ENCODE measurements around the gene CMTM1.

The CMTM1 gene

DNA sequence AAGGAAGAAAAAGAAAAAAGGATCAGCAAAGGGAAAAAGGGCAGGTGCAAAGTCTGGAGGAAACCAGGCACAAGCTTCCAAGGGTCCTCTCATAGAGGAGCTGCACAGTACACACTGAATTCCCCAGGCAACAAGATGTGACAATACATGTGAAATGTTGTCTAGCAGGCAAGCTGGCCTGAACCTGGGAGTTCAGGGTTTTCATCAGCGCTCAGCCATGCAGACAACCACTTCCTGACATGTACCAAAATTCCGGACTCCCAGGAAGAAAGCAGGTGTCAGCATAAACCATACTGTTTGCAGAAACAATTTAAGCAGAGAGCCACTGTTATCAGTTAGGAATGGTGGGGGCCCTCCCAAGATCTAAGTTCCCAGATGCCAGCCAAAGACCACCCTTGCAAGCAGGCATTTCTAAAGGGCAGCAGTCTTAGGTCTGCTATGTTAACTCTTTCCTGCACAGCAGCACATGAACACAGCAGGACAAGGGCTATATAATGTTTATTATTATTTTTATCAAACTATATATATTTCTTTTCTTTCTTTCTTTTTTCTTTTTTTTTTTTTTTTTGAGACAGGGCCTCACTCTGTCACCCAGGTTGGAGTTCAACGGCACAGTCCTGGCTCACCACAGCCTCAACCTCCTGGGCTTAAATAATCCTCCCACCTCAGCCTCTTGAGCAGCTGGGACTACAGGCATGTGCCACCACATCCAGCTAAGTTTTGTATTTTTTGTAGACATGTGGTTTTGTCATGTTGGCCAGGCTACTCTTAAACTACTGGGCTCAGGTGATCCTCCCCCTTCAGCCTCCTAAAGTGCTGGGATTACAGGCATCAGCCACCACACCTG, 26.4 kb upstream of the CMTM1 start:
- no peak for DNase-seq

DNA sequence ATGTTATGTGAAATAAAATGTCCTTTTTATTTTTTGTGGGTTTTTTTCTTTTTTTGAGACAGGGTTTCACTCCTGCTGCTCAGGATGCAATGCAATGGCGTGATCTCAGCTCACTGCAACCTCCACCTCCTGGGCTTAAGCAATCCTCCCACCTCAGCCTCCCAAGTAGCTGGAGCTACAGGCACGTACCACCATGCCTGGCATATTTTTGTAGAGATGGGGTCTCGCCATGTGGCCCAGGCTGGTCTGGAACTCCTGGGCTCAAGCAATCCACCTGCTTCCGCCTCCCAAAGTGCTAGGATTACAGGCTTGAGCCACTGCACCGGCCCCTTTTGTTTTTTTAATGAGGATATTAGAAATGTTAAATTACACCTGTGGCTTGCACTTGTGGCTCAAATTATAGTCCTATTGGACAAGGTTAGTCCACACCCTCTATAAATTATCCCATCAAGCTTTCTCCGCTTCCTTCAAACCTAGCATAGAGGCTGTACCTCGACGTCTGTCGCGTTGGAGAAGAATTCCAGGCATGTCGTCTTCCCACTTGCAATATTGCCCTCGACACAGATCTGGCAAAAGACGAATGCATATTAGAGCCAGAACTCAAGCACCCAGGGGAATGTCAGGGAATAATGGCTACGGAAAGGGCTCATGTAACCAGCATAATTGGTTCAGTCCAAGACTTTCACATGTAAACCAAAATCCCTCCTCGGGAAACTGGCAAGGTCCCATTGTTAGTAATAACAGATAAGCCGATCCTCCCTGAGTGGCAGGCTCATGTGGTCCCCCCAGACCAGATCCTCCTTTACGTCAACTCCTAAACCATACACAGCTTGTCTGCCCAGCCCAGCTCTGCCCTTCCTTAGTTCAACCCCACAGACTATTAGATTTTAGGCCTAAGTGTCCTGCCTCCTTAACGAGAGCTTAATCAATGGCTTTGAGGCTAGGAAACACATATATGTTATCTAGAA, 24.6 kb upstream of the CMTM1 start:
- DNase-seq, result no peak

DNA sequence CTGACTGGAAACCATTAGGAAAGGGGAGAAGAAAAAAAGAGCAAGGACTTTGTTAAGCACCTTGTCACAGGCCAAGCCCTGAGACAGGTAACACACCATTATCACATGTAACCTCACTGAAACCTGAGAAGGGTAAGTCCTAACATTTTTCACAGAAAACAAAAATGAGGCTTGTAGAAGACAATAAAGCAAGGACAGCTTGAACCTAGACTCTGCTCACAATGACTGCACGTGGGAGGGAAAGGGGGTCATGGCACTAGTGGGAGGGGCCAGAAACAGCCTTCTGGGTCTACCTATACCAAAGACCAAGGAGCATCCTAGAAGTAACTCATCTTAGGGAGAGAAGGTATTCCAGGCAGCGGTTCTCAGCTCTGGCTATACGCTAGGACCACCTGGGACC, 23.8 kb upstream of the CMTM1 start:
- DNase-seq, result no peak

DNA sequence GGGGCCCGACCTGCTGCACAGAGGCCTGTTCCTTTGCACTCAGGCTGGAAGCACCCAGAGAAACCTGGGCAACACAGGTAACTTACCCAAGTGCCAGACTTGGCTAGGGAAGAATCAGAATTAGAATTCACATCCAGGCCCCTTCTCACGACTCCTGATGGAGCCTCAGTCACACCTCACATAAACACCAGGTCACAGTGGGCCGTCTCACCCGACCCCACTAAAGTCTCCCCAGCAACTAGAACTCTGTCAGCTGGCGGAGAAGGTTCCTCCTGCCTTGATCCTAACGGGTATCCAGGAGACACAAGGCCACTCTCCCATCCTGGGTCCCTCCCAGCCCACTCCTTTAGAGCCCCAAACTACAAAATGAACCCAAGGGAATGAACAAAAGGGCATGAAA, 22.7 kb upstream of the CMTM1 start:
- no peak for DNase-seq

DNA sequence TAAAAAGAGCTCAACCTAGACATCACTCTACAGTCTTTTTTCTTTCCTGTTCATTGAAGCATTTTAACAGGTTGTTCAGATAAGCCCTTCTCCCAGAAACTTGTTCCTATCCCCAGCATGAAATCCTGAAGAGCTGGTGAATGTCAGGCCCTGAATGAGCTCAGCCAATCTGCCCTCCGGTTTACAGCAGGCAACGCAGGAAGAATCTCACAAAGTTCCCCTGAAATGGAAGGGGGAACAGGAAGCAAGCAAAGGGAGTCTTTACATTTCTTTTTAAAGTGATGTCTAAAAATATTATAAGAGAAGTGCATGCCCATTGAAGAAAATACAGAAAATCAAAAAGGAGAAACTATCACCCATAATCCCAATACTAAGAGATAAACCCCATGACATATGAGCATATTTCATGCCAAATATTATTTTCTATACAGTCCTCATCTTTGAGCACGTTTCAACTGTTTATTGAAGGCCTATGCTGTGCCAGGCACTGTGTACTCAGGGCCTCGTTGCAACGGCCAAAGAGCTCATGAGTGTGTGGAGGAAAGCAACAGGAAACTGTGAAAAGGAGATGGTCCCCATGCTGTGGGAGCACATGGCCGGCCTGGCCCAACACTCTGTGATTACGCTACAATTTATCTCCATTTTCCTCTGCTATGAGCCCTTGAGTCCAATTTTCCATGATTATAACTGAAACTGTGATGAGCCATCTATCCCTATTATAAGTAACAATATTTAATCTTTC, 22.1 kb upstream of the CMTM1 start:
- DNase-seq, result no peak

DNA sequence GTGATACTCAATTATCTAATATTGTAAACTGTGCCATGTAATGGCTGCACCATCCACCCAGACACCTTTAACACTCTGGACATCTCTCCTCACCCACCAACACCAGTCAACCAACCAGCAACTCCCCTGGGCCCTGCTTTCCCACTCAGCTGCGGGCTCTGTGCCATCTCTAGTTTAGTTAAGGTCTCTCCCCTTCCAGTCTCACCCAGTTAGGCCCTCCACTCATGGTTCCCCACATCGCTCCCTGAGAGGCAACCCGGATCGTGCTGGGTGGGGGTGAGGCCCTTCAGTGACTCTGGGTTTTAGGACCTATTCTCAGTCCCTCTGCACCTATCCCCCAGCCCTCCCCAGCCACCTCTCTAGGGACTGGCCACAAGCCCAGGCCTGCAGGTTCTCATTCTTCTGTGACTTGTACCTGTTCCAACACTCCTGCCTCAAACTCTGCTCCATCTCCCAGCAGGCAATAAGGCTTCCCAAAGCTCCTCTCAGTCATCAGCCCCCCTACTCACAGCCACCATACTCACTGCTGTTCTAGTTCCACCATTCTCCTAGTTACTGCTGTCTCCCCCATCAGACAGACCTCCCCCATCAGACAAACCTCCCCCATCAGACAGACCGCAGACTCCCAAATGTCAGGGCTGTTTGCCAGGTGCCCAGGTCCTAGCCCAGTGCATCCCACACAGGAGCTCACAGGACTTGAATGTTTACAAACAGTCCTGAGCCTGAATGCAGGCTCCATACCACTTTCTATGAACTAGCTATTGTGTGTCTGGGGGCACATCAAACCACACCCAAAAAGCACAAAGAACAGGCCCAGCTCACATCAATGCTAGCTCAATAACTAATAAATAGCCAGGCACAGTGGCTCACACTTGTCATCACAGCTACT, 18.9 kb upstream of the CMTM1 start:
- no peak for DNase-seq

DNA sequence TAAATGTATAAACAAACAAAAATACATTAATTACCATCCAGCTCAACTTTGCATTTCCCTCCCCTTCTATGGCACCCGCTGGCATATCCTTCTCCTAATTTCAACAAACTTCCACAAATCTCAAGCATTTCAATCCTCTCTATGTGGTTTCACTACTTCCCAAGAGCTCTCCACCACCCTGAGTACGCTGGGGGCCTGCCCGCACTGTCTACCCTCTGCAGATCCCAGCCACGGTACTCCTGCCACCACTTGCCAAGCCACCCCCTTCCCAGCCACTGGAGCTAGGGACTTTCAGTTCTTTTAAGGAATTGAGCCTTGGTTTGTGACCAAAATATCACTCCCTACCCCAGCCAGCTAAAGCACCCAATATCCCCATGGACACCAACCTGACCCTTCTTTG, 18.2 kb upstream of the CMTM1 start:
- DNase-seq, result no peak

DNA sequence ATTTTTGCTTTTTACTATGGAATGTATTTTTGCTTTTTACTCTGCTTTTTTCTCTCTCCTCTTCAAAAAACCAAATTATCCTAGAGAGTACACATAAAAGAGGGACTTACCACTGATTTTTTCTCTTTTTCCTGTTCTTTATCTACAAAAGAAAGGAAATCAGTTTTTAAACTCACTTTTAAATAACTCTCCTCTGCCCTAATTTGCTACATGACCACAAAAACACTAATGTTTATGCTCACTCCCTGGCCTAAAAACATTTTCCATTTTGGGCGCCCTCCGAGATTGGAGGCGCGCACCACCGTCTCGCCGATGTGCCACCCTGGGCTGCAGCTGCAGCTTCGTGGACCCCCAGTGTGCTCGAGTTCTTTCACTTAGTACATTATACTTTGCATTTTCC, 17.4 kb upstream of the CMTM1 start:
- no peak for DNase-seq

DNA sequence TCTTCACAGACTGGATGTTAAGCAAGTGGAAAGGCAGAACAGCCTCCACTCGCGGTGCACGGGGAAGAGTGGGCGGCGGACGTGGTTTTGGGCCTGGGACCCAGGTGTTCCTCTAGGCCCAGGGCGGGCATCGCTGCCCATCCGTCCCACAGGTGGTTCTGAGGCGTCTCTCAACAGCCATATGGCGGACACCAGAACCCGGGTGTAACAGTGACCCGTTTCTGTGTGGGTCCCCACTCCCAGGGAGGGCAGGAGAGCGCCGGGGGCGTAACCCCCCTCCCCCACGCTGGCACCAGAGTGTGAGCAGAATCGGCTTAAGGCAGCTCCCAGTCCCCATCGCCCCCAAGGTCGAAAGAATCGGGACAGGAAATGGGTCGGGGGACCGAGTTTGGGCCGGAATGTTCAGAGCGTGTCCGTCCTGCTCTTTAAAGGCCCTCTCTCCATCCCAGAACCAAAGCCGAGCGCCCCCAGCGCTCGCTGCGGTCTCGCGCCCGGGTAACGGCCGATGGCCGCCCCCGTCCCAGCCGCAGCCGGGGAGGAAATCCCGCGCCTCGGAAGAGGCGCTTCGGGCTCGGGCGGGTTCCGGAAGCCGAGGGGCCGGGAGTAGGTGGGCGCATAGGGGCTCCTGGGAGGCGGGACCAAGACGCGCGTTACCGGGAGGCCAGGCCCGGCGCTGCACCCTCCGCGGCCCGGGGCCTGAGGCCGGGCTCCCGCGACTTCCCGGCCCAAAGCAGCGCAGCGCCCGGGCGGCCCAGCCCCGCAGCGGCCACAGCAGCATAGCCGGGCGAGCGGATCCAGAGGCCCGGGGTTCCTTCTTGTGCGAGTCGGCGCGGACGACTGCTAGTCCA, 16.7 kb upstream of the CMTM1 start, which contains the start of gene TK2:
TSS of gene TK2 (minus strand) at position 839 of the 848 bp plus-strand sequence. CDS start at position 778, 61 bp downstream.
- DNase-seq, result peak; percentile 70

DNA sequence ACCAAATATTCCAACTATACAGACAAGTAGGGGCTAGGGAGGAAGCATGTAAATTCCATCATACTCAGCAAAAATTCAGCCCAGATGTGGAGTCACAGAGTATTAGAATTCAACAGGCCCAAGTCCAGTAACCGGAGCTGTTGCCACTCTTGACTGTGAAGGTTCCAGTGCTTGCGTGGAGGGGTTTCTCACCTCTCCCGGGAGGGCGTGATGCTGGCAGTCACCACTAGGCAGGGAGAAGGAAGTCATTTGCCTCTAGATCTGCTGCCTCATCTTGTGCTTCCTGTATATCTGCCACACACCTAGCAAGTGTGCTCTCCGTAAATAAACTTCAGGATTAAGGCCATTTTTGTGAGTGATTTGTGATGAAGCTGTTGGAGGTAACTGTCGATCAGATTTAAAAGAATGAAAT, 14.9 kb upstream of the CMTM1 start:
- DNase-seq, result peak; percentile 28

DNA sequence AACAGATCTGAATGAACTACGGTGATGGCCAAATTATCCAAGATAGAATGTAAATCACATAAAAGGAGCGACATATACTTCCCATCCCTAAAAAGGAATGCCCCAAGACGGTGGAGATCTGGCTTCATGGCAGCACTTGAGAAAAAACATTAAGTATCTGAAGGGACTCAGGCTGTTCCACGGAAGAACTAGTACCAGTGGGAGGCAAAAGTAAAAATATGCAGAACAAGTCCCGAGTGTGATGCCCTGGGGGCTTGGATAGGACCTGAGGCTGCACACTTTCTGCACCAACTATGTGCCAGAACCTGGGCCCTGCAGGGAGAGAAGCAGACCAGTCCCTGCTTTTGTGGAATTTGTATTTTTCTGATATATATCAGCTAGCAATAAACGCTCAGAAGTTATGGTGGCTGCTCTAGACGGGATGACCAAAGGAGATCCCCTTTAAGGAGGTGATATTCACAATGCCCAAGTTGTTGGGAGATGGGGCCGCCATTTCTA, 14.4 kb upstream of the CMTM1 start:
- no peak for DNase-seq

DNA sequence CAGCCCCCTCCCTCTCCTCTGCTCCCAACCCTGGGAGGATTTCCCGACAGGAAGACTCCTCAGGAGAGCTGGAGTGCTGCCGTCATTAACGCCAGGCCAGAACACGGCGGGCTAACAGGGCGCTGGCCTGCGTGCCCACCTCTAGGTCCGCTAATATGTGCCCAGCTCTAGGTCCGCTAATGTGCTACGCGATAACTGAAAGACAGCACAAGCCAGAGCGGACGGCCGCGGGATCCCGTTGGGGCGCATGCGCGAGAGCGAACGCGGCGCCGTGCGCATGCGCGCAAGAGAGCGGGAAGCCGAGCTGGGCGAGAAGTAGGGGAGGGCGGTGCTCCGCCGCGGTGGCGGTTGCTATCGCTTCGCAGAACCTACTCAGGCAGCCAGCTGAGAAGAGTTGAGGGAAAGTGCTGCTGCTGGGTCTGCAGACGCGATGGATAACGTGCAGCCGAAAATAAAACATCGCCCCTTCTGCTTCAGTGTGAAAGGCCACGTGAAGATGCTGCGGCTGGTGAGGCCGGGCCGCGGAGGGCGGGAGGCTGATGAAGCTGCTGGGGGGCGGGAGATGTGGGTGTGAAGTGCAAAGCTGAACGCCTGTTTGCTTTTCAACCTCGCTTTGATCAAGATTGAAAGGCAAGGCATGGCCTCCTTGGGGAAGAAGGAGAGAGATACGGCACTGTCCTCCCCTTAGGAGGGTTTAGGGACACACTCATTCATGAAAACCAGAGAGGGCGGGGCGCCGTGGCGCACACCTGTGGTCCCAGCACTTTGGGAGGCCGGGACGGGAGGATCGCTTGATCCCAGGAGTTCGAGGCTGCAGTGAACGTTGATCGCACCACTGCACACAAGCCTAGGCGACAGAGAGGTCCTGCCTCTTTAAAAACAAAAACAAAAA, 13.7 kb upstream of the CMTM1 start, which contains the start of gene CKLF:
TSS of gene CKLF (plus strand) at position 291 of the 892 bp plus-strand sequence. CDS start at position 431, 140 bp downstream.
- peak; percentile 88 for DNase-seq

DNA sequence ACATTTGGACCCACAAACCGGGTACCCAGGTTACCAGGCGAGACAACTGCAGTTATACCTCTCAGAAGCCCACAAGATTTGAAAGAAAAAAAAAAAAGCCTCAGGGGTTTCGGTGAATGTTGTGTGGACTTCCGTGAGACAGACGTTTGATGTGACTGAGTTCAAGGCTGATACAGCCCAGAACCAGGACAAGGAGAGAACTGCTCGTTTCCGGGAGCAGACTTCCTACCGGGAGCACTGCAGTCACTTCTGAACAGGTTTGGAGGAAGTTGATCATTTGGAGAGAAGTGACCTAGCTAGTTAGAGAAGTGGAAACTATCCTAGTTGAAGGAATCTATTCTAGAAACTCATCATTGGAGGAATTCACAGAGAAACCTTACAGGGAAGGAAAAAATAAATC, 13.0 kb upstream of the CMTM1 start:
- DNase-seq, result no peak

DNA sequence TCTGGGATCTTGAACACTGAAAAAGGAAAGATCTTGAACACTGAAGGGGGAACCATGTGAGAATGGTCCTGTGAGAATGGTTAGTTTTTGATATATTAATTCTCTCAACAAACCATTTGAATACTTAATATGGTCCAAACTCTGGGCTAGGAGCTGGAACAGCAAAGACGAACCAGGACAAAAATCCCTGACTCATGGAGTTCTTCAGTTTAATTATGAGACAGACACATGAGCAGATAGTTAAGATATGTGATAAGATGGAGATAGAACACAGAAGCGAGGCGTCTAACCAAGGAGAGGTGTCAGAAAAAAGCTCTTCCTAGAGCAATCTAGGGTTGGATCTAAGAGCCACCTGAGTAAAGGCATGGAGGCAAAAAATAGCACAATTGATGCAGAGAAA, 12.2 kb upstream of the CMTM1 start:
- no peak for DNase-seq

DNA sequence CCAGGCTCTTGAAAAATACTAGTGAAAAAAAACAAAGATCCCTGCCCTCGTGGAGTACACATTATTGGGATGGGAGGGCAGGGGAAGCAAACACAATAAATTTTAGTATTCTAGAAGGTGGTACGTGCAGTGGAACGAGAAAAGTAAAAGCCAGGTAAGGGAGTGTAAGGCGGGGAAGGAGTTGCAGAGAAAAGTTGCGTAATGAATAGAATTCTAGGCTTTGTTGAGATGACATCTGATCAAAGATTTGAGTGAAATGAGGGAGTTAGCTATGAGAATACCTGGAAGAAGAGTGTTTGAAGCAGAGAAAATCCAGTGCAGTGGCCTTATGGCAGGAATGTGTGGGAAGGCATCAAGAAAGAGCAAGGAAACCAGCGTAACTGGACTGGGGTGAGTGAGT, 11.7 kb upstream of the CMTM1 start:
- DNase-seq, result no peak

DNA sequence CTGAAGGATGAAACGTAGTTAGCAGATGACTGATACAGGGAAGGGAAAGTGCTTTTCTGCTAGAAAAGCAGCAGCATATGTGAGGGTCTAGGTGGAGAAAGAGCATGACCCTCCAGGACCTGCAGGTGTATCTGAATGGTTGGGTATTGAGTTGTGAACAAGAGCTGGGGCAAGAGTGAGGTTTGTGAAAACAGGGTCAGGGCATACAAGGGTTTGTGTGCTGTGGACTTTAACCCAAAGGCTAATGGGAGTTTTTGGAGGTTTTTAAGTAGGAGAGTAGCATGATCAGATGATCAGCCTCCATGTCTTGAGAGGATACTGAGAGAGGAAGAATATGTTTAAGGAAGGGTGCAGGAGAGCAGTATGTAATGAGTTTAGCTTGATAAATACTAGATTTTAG, 6.1 kb upstream of the CMTM1 start:
- no peak for DNase-seq

DNA sequence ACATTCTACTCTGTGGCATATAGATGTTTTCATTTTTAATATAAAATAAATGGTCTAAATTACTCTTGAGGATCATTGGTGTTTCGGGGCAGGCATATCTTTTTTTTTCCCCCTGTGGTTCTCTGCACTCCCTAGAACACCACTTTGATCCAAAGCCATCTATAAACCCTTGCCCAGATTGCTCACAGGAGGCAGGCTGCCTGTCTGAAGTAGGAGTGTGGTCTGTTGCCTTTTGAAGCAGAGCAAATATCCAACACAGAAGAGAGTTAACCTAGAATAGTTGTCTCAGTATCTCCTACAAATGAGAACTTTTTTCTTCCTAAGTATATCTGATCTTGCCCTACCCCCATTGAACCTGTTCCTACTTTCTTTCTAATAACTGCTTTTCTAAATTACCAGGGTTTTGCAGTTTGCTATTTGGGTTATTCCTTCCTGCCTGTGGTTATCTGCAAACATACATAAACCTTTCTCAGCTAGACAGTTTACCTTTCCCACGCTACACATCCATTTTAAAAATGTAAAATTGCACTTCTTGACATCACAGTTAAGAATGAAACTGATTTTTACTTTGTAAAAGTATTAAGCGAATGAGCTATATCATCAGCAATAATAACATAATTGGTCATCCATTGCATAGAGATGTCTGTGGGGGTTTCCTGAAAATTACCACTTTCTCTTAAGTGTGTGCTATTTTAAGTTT, 4.7 kb upstream of the CMTM1 start:
- no peak for DNase-seq

DNA sequence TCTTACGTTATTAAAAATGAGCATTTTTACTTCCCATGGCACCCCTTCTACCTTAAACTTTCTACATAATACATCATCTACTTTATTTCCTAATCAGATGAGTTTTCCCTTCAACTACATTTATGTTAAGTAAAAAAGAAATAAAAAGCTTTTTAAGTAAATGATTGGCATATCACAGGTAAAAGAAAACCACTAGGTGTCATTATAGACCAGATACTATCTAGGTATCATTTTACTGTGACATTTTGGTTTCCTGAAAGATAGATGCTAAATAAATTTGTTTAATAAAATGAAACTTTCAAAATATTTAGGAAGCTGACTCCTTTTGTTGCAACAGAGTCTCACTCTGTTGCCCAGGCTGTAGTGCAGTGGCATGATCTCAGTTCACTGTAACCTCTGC, 3.8 kb upstream of the CMTM1 start:
- no peak for DNase-seq

DNA sequence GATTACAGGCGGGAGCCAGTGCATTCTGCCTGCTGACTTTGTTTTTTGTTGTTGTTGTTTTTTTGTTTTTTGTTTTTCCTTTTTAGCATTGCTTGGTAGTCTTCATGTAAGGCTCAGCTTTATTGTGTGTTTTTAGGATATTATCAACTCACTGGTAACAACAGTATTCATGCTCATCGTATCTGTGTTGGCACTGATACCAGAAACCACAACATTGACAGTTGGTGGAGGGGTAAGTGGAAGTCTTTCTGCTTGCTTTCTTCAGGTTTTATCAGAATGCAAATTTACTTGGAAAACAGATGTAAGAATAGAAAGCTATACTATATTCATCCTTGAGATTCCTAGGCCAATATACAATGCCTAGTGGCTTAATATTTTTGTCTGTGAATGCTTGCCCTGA, 3.3 kb upstream of the CMTM1 start:
- no peak for DNase-seq
